Measurements from ENCODE around the gene TRPV2. TPM values are rescaled to one million over a fixed set of nuclear protein-coding genes. Genes with fewer than 3 reads are reported as not detected.

The TRPV2 gene
- total and polyA plus RNA-seq, 2 experiments from 2014 or later: 1.7 to 3.2 TPM

GRCh38 chr17:16474012-16474725, 58.8 kb downstream of the TRPV2 start:
- peaks cover 8% of the 10 kb centered on the region for H3K79me2 ChIP-seq (replicated peaks; ENCODE audit: insufficient read depth)
- H3F3A ChIP-seq (replicated peaks; ENCODE audit: low read depth): no peaks in the 10 kb centered on the region
- peaks cover 12% of the 10 kb centered on the region for H3K27me3 Mint-ChIP-seq (ENCODE audit: insufficient read depth, low read depth, poor library complexity)
- peaks cover 5% of the 10 kb centered on the region for H4K20me1 ChIP-seq (replicated peaks; ENCODE audit: insufficient read depth)
- H3K27ac Mint-ChIP-seq: peak overlapping the region; percentile 68
- peaks cover 17% of the 10 kb centered on the region for H3K4me1 ChIP-seq (ENCODE audit: insufficient read depth)
- no peaks in the 10 kb centered on the region for H3K27me3 ChIP-seq (ENCODE audit: insufficient read depth)
- peak; percentile 23; the same call in 2 of the 3 replicates for ATAC-seq
- H3K4me1 Mint-ChIP-seq: peaks cover 53% of the 10 kb centered on the region
- no peak overlapping the region for H3K4me3 ChIP-seq
- no peak overlapping the region for H3K4me2 ChIP-seq
- TF ChIP-seq CREB1 (CRISPR knock-in tag; IDR thresholded peaks at IDR 0.05; ENCODE audit: low read depth) (no peak), EZH2phosphoT487 (IDR thresholded peaks at IDR 0.05; ENCODE audit: unreplicated experiment) (no peak), REST (IDR thresholded peaks at IDR 0.05; ENCODE audit: unreplicated experiment) (no peak), ZNF331 (CRISPR knock-in tag; IDR thresholded peaks at IDR 0.05; ENCODE audit: low read depth) (no peak), POLR2AphosphoS5 (IDR thresholded peaks at IDR 0.05; ENCODE audit: low read depth) (no peak)
- TF ChIP-seq, protein P1, sequence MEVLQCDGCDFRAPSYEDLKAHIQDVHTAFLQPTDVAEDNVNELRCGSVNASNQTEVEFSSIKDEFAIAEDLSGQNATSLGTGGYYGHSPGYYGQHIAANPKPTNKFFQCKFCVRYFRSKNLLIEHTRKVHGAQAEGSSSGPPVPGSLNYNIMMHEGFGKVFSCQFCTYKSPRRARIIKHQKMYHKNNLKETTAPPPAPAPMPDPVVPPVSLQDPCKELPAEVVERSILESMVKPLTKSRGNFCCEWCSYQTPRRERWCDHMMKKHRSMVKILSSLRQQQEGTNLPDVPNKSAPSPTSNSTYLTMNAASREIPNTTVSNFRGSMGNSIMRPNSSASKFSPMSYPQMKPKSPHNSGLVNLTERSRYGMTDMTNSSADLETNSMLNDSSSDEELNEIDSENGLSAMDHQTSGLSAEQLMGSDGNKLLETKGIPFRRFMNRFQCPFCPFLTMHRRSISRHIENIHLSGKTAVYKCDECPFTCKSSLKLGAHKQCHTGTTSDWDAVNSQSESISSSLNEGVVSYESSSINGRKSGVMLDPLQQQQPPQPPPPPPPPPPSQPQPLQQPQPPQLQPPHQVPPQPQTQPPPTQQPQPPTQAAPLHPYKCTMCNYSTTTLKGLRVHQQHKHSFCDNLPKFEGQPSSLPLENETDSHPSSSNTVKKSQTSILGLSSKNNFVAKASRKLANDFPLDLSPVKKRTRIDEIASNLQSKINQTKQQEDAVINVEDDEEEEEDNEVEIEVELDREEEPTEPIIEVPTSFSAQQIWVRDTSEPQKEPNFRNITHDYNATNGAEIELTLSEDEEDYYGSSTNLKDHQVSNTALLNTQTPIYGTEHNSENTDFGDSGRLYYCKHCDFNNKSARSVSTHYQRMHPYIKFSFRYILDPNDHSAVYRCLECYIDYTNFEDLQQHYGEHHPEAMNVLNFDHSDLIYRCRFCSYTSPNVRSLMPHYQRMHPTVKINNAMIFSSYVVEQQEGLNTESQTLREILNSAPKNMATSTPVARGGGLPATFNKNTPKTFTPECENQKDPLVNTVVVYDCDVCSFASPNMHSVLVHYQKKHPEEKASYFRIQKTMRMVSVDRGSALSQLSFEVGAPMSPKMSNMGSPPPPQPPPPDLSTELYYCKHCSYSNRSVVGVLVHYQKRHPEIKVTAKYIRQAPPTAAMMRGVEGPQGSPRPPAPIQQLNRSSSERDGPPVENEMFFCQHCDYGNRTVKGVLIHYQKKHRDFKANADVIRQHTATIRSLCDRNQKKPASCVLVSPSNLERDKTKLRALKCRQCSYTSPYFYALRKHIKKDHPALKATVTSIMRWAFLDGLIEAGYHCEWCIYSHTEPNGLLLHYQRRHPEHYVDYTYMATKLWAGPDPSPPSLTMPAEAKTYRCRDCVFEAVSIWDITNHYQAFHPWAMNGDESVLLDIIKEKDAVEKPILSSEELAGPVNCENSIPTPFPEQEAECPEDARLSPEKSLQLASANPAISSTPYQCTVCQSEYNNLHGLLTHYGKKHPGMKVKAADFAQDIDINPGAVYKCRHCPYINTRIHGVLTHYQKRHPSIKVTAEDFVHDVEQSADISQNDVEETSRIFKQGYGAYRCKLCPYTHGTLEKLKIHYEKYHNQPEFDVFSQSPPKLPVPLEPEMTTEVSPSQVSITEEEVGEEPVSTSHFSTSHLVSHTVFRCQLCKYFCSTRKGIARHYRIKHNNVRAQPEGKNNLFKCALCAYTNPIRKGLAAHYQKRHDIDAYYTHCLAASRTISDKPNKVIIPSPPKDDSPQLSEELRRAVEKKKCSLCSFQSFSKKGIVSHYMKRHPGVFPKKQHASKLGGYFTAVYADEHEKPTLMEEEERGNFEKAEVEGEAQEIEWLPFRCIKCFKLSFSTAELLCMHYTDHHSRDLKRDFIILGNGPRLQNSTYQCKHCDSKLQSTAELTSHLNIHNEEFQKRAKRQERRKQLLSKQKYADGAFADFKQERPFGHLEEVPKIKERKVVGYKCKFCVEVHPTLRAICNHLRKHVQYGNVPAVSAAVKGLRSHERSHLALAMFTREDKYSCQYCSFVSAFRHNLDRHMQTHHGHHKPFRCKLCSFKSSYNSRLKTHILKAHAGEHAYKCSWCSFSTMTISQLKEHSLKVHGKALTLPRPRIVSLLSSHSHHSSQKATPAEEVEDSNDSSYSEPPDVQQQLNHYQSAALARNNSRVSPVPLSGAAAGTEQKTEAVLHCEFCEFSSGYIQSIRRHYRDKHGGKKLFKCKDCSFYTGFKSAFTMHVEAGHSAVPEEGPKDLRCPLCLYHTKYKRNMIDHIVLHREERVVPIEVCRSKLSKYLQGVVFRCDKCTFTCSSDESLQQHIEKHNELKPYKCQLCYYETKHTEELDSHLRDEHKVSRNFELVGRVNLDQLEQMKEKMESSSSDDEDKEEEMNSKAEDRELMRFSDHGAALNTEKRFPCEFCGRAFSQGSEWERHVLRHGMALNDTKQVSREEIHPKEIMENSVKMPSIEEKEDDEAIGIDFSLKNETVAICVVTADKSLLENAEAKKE (CRISPR knock-in tag; IDR thresholded peaks at IDR 0.05): no peak
- no peaks in the 10 kb centered on the region; the same call in 2 of the 3 replicates for H3K36me3 Mint-ChIP-seq (ENCODE audit: low read depth)
- peak; percentile 63 for DNase-seq (ENCODE audit: low spot score)
- no peak overlapping the region for H3K4me3 Mint-ChIP-seq
- no peaks in the 10 kb centered on the region for H3K9me2 ChIP-seq (ENCODE audit: insufficient read depth)
- H3K27ac ChIP-seq (ENCODE audit: low read depth): no peak overlapping the region
- no peaks in the 10 kb centered on the region for H3K9me3 Mint-ChIP-seq
- H2AFZ ChIP-seq: no peak overlapping the region
- H3K36me3 ChIP-seq (ENCODE audit: insufficient read depth): no peaks in the 10 kb centered on the region

Measured in GM23338 (cell line).